HG03439 (cell line): ENCODE data around the gene CFB.

Source experiments
- ATAC-seq: cut with Tn5 transposase; IDR thresholded peaks from one replicate; pipeline ENCODE4 v1.9.1; 2021; ENCODE audit warnings: mild to moderate bottlenecking, moderate library complexity; ENCODE audit not compliant: unreplicated experiment

Gene CFB

DNA sequence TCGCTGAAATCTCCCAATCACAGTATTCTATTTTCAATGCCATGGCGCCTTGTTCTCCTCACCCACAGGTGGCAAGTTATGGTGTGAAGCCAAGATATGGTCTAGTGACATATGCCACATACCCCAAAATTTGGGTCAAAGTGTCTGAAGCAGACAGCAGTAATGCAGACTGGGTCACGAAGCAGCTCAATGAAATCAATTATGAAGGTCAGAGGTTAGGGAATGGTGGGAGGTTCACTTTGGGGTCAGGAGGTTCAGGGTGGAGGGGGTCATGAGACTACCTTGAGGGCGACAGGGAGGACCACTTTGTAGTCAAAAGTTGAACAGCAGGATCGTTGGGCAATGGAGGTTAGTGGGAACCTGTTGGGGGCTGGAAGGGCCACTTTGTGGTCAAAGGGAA, 2.4 kb downstream of the CFB start:
- no peak for ATAC-seq

DNA sequence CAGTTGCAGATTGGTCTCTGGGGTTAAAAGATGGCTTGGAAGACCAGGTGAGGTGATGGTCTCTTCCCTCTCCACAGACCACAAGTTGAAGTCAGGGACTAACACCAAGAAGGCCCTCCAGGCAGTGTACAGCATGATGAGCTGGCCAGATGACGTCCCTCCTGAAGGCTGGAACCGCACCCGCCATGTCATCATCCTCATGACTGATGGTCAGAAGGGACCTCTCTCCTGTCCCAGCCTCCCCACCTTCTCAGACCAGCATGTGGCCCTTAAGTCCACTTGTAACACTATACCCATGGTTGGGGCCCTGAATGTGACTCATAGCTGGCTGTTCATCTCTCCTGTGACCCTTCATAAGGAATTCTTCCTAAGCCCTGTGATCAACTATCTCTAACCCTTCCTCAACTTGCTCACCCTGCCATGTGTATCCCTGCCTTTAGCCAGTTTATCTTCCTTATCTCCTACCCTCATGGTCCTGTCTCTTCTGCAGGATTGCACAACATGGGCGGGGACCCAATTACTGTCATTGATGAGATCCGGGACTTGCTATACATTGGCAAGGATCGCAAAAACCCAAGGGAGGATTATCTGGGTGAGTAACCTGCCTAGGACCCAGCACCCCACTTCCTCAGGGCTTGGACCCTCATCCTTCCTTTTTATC, 3.0 kb downstream of the CFB start:
- no peak for ATAC-seq

DNA sequence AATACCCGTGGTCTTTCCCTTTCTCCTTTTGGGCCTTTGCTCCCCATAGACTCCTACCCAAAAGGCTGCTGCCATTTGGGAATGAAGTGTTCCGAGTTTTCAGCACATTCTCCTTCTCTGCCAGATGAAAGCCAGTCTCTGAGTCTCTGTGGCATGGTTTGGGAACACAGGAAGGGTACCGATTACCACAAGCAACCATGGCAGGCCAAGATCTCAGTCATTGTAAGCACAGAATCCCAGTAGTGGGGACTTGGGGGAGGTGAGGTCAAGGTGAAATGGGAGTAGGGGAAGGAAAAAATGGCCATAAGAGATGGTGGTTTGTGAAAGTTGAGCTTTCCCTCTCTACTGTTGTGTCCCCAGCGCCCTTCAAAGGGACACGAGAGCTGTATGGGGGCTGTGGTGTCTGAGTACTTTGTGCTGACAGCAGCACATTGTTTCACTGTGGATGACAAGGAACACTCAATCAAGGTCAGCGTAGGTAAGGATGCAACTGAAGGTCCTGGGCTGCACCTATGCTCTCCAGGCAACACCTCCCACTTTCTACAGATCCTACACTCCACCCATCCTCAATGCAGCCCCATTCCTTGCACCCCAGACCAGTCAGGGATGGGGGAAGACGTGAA, 4.1 kb downstream of the CFB start:
- ATAC-seq = no peak

DNA sequence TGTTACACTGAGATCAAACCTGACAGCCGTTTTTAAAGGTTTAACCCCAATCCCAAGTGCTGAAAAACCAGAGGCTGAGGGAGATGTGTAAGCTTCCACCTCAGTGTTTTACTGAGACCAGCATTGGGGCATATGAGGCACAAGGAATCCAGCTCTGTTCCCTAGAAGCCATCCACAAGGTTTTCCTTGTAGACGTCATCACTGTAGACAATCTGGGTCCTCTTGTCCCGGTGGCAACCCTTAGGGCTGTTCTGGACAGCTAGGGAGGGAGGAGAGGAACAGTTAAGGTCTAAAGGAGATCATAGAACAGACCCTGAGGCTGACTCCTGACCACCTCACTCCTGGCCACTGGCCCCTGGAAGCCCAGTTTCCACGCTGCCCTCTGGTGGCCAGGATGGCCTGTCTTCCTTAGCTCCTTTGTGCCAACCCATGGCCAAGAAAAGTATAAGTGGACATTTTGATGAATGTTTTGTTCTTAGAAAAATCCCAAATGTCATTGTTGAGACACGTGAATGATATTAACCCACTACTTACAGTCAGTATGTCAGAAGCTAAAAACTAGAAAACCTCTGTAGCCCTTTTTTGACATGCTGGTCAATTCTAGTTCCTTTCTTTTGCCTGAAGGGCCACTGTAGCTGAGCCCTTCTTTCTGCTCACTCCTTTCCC, 6.4 kb downstream of the CFB start:
- no peak for ATAC-seq

DNA sequence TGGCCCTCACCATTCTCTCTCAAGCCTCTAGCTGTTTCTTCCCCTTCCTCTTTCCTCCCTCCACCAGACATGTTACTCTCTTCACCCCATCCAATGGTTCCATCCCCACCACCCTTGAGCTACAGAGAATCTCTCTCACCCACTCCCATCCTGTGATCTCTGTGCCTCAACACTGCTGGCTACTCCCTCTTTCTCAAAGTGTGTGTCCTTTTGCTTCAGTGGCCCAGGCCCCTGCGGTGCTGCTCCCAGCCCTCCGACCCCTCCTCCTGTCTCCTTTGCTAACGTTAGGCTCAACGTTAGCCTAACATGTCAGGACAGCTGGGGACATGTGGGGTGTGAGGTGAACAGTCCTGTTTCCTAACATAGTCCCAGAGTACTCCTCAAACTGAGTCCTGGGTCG, 7.0 kb downstream of the CFB start:
- no peak for ATAC-seq

DNA sequence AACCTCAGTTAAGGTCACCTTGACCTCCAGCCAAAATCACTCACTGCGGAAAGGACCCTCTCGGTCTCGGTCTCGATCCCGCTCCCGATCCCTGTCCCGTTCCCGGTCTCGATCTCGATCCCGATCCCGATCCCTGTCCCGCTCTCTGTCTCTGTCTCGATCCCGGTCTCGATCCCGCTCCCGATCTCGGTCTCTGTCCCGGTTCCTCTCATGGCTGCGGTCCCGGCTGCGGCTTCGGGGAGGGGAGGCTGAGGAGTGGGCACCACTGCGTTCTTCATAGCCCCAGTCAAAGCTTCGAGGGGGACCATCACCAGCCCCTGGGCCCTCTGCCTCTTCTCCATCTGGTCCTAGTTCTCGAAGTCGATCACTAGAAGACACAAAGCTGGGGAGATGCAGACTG, 8.6 kb downstream of the CFB start:
- no peak for ATAC-seq

DNA sequence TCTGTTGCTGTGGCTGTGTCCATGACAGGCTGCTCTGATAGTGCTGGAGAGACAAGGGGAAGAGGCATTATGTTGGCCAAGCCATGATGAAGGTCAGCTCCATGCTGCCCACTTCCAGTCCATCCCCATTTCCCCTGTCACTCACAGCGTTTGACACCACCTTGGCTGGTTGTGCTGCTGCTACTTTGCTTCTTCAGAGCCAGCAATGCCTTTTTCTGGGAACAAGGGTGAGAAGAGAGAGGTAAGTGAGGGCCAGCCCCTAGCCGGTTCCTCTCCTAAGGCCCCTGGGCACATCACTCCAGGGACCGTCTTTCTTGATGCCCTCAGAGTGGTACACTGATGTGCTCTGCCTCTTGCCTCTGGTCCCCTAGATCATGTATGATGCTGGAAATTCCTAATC, 10.9 kb downstream of the CFB start:
- ATAC-seq = no peak

DNA sequence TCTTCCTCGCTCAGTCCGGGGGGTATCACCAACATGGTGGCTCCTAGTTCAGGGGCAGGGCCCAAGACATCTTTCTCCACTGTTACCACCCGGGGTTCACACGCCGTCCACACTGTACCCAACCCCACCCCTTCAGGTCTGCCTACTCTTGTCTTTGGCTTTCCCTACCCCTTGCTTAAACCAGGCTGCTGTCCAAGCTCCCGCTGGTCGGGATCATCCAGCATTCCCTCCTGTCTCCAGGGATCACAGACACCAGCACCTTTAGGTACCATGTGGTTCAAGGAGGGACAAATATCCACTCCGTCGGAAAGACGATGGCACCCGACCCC, 12.5 kb downstream of the CFB start:
- ATAC-seq = peak; percentile 7

DNA sequence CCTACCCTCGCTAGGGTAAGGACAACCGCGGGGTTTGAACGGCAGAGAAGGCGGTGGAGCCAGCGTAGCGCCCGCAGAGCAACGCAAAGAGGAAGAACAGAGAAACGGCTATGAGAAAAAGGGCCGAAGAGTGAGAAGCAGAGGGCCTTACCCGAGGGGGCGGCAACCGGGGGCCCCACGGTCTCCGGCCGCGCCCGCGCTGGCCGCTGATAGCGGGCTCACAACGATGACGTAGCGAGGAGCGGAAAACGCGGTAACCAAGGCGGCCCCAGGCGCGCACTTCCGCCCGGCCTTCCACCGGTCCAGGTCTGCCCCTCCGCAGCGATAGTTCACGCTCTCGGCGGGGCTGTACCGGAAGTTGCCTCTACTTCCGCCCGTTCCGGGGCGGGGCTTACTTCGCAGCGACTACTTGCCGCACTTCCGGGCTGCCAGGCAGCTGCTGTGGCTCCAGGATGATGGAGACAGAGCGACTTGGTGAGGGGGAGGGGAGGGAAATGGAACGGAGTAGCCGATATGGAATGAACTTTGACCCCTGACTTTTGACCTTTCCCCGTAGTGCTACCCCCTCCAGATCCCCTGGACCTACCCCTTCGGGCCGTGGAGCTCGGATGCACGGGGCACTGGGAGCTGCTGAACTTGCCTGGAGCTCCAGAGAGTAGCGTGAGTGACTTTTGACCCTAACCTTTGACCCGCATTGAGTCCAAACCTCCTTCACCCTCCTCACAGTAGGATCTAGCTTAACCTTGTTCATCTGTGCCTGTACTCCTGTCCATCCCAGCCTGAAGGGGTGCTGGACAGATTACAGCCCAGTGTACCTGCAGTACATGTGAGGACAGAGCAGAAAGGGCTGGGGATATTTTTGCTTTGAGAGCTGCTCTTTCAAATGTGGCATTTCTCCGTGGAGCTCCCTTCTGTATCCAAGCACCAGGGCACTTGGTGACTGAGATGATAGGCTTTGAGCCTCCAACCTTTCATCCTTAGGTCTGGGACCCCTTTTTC, 13.1 kb downstream of the CFB start, which contains the start of the genes NELFE and SKIC2:
Gene NELFE, minus strand, starts transcription at position 231 of the 999 bp plus-strand sequence. CDS start 525 bp downstream, outside the sequence.
Gene SKIC2, plus strand, starts transcription at position 435 of the 999 bp plus-strand sequence. Its CDS starts 18 bp downstream, at position 453.
- ATAC-seq = peak; percentile 94

DNA sequence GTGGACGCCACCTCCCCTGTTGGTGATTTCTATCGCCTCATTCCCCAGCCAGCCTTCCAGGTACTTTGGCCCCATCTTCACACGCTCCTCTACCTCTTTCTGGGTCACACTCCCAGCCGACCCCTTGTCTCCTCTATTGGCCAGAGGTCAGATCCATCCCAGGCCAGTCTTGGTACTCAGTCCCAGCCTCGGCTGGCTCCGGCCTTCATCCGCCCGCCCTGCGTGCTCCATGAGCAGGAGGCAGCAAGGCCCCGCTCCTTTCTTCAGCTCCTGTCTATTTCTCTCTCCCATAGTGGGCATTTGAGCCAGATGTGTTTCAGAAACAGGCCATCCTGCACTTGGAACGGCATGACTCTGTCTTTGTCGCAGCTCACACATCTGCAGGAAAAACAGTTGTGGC, 15.7 kb downstream of the CFB start:
- no peak for ATAC-seq

DNA sequence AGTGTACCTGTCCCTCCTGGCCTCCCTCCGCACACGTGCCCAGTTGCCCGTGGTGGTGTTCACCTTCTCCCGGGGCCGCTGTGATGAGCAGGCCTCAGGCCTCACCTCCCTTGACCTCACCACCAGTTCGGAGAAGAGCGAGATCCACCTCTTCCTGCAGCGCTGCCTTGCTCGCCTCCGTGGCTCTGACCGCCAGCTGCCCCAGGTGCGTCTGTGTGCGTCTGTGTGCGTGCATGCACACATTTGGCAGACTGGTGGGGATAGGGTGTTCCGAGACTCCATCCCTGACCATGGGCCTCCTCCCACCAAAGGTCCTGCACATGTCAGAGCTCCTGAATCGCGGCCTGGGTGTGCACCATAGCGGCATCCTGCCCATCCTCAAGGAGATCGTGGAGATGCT, 18.0 kb downstream of the CFB start:
- no peak for ATAC-seq

DNA sequence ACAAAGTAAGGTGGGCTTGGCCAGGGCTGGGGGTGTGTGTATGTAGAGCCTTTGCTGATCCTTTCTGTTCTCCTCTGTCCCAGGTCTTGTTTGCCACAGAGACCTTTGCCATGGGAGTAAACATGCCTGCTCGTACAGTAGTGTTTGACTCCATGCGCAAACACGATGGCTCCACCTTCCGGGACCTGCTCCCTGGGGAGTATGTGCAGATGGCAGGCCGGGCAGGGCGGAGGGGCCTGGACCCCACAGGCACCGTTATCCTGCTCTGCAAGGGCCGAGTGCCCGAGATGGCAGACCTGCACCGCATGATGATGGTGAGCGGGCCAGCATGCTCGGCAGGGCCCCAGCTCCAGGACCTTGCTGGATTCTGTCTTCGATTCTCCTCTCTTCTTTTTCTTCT, 19.8 kb downstream of the CFB start:
- ATAC-seq = no peak

DNA sequence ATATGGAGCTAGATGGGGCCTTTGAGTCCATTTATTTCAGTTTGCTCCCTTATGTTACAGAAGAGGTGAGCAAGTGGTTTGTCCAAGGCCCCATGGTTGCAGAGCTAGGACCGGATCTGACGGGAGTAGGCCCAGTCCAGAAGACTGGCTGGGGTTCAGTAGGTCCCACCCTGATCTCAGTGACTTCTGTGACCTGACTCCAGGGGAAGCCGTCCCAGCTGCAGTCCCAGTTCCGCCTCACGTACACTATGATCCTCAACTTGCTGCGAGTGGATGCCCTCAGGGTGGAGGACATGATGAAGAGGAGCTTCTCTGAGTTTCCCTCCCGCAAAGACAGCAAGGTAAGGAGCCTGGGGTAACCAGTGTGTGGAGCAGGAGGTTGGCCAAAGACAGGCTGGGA, 20.6 kb downstream of the CFB start:
- no peak for ATAC-seq

DNA sequence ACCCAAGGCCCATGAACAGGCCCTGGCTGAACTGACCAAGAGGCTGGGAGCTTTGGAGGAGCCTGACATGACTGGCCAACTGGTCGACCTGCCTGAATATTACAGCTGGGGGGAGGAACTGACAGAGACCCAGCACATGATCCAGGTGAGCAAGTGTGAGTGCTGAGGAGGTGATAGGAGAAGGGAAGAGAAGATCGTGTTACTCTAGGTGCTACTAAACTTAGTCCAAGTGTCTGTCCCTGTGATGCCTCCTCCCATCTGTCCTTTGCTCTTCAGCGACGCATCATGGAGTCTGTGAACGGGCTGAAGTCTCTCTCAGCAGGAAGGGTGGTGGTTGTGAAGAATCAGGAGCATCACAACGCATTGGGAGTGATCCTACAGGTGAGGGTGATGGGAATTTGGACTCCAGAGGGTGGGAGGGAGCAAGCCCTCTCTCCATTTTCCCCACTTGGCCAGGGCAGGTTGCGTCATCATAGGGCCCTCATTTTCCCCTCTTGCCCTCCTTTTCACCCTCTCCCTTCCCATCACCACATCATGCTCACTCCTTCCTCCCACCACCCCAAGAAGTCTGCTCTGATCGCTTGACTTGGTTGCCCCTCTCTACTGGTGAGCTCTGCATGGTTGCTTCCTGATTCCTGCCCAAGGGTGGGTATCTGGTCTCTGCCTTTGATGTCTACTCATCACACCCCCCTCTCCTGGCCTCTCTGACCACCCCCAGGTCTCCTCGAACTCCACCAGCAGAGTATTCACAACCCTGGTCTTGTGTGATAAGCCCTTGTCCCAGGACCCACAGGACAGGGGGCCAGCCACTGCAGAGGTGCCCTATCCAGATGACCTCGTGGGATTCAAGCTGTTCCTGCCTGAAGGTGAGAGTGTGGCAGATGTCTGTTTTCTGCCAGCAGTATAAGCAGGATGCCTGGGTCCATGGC, 21.4 kb downstream of the CFB start:
- no peak for ATAC-seq

DNA sequence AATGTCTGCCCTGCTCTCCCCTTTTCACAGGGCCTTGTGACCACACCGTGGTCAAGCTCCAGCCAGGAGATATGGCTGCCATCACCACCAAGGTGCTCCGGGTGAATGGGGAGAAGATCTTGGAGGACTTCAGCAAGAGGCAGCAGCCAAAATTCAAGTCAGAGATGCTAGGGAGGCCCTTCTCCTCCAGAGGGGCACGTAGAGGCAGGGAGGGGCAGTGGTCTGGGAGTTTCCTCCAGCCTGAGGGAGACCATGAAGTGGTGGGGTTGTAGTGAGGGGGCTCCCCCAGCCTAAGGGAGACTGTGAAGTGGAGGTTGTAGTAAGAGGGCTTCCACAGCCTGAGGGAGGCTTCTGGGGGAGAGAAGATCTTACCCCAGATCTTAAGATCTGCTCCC, 22.0 kb downstream of the CFB start:
- ATAC-seq = no peak

DNA sequence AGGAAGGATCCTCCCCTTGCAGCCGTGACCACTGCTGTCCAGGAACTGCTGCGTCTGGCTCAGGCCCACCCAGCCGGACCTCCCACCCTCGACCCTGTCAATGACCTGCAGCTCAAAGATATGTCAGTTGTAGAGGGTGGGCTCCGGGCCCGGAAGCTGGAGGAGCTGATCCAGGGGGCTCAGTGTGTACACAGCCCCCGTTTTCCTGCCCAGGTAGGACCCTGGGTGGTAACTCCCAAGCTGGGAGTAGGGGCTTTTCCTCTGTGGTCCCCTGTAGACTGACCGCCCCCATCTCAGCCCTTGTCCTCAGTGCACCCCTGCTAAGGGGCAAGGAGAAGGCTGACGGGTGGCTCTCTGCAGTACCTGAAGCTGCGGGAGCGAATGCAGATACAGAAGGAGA, 22.4 kb downstream of the CFB start:
- ATAC-seq = no peak

DNA sequence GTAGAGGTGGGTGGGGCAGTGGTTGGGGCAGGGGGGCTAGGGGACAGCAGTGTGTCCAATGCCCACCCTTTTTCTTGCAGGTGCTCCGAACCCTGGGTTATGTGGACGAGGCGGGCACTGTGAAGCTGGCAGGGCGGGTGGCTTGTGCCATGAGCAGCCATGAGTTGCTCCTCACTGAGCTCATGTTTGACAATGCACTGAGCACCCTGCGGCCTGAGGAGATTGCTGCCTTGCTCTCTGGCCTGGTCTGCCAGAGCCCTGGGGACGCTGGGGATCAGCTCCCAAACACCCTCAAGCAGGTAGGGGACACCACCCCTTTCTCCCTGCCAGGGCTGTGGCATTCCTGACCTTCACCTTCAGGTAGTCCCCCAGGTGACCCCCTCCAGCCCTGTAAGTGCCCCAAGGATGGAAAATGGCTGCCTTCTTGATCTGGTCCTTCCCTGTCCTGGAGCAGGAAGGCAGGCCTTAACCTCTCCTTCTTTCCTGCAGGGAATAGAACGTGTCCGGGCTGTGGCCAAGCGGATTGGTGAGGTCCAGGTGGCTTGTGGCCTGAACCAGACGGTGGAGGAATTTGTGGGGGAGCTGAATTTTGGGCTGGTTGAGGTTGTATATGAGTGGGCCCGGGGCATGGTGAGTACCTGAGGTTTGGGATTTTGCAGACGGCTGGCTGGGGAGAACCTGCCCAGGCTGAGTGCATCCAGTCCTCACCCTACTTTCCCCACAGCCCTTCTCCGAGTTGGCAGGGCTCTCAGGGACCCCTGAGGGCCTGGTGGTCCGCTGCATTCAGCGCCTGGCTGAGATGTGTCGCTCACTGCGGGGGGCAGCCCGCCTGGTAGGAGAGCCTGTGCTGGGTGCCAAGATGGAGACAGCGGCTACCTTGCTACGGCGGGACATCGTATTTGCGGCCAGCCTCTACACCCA, 23.2 kb downstream of the CFB start:
- no peak for ATAC-seq

DNA sequence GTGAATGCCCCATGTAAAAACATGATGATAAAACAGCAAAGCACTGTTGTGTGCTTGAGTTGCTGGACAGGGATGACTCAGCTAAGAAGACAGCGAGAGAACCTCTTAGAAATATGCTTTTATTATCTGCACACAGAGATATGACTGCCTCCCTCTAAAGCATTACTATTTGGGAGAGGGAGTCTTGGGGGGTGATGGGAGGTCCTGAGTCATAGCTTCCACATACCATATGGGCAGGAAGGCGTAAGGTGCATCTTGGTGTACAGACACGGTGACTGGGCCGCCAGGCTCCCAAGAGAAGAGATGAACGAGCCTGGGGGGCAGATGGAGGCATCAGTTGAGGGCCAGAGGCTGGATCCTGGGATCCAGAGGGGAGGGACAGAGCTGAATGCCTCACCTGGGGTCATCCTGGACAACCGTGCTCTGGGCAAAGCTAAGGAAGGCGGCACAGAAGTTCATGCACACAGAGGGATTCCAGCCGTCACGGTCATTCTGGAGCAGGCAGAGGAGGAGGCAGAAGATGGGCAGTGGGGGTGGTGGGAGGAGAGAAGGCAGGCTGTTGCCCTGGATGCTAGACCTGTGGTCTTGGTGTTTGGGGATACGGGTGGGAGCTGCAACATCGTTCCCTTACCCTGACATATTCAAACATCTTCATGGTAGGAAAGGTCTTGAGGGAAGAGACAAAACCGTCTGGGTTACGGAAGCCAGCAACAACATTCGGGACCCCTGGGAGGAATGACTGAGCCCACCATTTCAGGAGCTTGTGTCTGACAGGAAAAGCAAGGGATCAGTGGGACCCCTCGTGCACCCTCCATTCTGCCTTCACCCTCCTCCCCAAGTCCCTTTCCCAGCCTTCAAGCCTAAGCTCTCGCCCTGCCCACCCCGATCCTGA, 24.1 kb downstream of the CFB start:
- no peak for ATAC-seq
